ENCODE results near the gene WWTR1. TPM values are rescaled to one million over a fixed set of nuclear protein-coding genes. Genes with fewer than 3 reads are reported as not detected.

The WWTR1 gene
- polyA plus RNA-seq, 1 experiment, result 164 TPM

- Histone ChIP-seq H3K27ac (ENCODE audit: low read depth, low read length) (peak overlapping the region; percentile 68), H3K27me3 (ENCODE audit: control insufficient read depth, insufficient read depth, low read length) (no peaks in the 10 kb centered on the region), H3K4me3 (ENCODE audit: low read depth, low read length) (peak overlapping the region; percentile 51), H3K9me3 (ENCODE audit: control insufficient read depth, insufficient read depth, low read length) (no peaks in the 10 kb centered on the region)
- ChIA-PET POLR2A (interaction anchor here (0.5 to 1.9 kb wide), 7 partner anchors 15 to 86 kb away, joined by 3 to 16 read pairs (median 3); partner anchors contain the start of gene WWTR1), CTCF (no interaction called here)
- peak; percentile 66 for DNase-seq (ENCODE audit: low read depth, low spot score)
- TF ChIP-seq CTCF (IDR thresholded peaks at IDR 0.05; ENCODE audit: low read depth, low read length), result no peak
These were observed 19.4 kb downstream of the WWTR1 start for GRCh38 chr3:149638228-149639092.

GRCh38 chr3:149635396-149635795 is 22.4 kb downstream of the WWTR1 start:
- ChIA-PET POLR2A (no interaction called here), CTCF (interaction anchor here (1.1 kb wide), 1 partner anchor 105 kb away, joined by 6 read pairs; no protein-coding TSS in a partner anchor)
- no peak for DNase-seq (ENCODE audit: low read depth, low spot score)
- Histone ChIP-seq H3K27me3 (ENCODE audit: control insufficient read depth, insufficient read depth, low read length) (no peaks in the 10 kb centered on the region), H3K9me3 (ENCODE audit: control insufficient read depth, insufficient read depth, low read length) (no peaks in the 10 kb centered on the region), H3K4me3 (ENCODE audit: low read depth, low read length) (no peak overlapping the region), H3K27ac (ENCODE audit: low read depth, low read length) (no peak overlapping the region)
- TF ChIP-seq CTCF (IDR thresholded peaks at IDR 0.05; ENCODE audit: low read depth, low read length), result no peak

- CTCF ChIA-PET, result interaction anchor here (1.6 kb wide), 1 partner anchor 66 kb away, joined by 8 read pairs; no protein-coding TSS in a partner anchor
These were observed 23.3 kb downstream of the WWTR1 start for GRCh38 chr3:149634573-149634972.

GRCh38 chr3:149634072-149634471 is 23.8 kb downstream of the WWTR1 start:
- ChIA-PET POLR2A (no interaction called here), CTCF (interaction anchor here (1.6 kb wide), 1 partner anchor 65 kb away, joined by 8 read pairs; no protein-coding TSS in a partner anchor)
- no peak for DNase-seq (ENCODE audit: low read depth, low spot score)
- H3K9me3 ChIP-seq (ENCODE audit: control insufficient read depth, insufficient read depth, low read length), result no peaks in the 10 kb centered on the region
- no peak overlapping the region for H3K4me3 ChIP-seq (ENCODE audit: low read depth, low read length)
- TF ChIP-seq CTCF (IDR thresholded peaks at IDR 0.05; ENCODE audit: low read depth, low read length), result no peak
- H3K27ac ChIP-seq (ENCODE audit: low read depth, low read length), result no peak overlapping the region
- H3K27me3 ChIP-seq (ENCODE audit: control insufficient read depth, insufficient read depth, low read length), result no peaks in the 10 kb centered on the region

More at GRCh38 chr3:149634573-149634972, 23.3 kb downstream of the WWTR1 start:
- POLR2A ChIA-PET, result no interaction called here
- Histone ChIP-seq H3K4me3 (ENCODE audit: low read depth, low read length) (no peak overlapping the region), H3K9me3 (ENCODE audit: control insufficient read depth, insufficient read depth, low read length) (no peaks in the 10 kb centered on the region), H3K27ac (ENCODE audit: low read depth, low read length) (no peak overlapping the region), H3K27me3 (ENCODE audit: control insufficient read depth, insufficient read depth, low read length) (no peaks in the 10 kb centered on the region)
- no peak for DNase-seq (ENCODE audit: low read depth, low spot score)
- TF ChIP-seq CTCF (IDR thresholded peaks at IDR 0.05; ENCODE audit: low read depth, low read length), result no peak

- Histone ChIP-seq H3K27ac (ENCODE audit: low read depth, low read length) (no peak overlapping the region), H3K27me3 (ENCODE audit: control insufficient read depth, insufficient read depth, low read length) (no peaks in the 10 kb centered on the region), H3K9me3 (ENCODE audit: control insufficient read depth, insufficient read depth, low read length) (no peaks in the 10 kb centered on the region; the same call in 1 of the 2 replicates), H3K4me3 (ENCODE audit: low read depth, low read length) (no peak overlapping the region)
- CTCF ChIA-PET, result interaction anchor here (0.5 to 1.7 kb wide), 5 partner anchors 13 to 102 kb away, joined by 3 to 5 read pairs (median 5); no protein-coding TSS in a partner anchor
- POLR2A ChIA-PET, result no interaction called here
- no peak for TF ChIP-seq CTCF (IDR thresholded peaks at IDR 0.05; ENCODE audit: low read depth, low read length)
- DNase-seq (ENCODE audit: low read depth, low spot score), result no peak
These were observed 25.6 kb downstream of the WWTR1 start for GRCh38 chr3:149632225-149632624.
